ENCODE data around the gene TTYH3.
"Not testable (repeated sequence)": the region's sequence is repeated elsewhere in the genome, so short reads cannot be mapped to it uniquely, and the experiment has no call there.

TTYH3 gene

GRCh38 chr7:2602406-2603043, 29.3 kb upstream of the TTYH3 start:
- DNase-seq (ENCODE audit: low spot score) = no peak

GRCh38 chr7:2603044-2603965, 28.5 kb upstream of the TTYH3 start:
- DNase-seq (ENCODE audit: low spot score) = no peak

DNA sequence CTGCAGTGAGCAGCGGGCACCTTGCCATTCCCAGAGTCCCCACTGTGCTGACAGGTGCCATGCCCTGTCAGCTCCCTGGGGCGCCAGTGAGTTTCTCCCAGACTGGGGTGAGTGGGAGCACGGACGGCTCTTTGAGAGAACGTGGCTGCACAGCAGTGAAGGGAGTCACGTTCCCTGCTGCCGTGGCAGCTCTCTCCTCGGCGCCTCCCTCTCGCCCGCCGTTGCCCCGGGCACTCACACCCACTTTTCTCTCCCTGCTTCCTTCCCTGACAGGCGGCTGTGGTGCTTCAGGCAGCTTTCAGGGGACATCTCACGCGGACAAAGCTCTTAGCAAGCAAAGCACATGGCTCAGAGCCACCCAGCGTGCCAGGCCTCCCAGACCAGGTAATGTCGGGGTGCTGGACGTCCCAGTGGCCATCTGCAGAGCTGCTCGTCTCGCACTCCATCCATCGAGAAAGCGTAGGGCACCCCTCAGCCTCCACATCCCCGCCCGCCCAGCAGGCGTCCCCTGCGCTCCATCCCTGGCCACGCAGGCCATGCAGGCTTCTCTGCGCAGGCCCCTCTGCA, 27.1 kb upstream of the TTYH3 start:
- no peak for DNase-seq (ENCODE audit: low spot score)

GRCh38 chr7:2605608-2606538, 25.9 kb upstream of the TTYH3 start:
- DNase-seq (ENCODE audit: low spot score) = no peak

- no peak for DNase-seq (ENCODE audit: low spot score)
Measured at GRCh38 chr7:2606539-2606936, 25.2 kb upstream of the TTYH3 start.

DNA sequence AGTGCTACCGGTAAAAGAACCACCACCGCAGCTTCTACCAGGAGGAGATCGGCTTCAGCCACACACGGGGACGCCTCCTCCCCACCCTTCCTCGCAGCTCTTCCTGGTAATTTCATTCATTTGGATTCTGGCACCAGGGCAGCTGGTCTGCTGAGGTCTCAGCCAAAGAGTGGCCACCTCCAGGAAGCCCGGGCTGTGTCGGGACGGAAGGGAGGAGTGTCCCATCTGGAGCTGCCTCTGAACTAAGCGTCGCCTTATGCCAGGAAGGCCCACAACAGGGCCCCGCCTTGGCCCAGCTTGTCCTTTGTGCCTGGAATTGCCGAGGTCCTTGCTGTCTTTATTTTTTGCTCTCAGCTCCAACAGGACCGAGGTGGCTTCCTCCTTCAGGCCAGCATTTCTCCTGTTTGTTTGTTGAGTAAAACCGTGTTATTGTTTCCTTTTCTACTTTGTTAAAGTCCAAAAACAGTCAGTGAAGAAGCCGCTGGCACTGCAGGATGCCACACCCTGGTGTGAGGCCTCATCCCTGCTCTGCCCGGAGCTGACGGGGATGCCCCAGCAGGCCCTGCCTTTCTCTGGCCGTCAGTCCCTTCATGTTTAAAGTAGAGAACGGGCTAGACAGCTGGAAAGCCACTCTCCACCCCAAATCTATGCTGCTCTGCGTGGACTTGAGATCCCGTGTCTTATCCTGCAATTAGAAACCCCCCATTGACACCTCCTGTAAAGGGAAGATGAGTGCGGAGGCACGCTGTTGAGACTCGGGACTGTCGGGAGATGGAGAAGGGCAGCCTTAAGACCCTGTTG, 24.5 kb upstream of the TTYH3 start:
- DNase-seq (ENCODE audit: low spot score) = no peak

GRCh38 chr7:2607923-2608904, 23.6 kb upstream of the TTYH3 start:
- DNase-seq (ENCODE audit: low spot score) = no peak

GRCh38 chr7:2608921-2609411, 22.8 kb upstream of the TTYH3 start:
- no peak for DNase-seq (ENCODE audit: low spot score)

- not testable (repeated sequence) for DNase-seq (ENCODE audit: low spot score)
Measured at GRCh38 chr7:2609646-2610045, 22.1 kb upstream of the TTYH3 start.

DNA sequence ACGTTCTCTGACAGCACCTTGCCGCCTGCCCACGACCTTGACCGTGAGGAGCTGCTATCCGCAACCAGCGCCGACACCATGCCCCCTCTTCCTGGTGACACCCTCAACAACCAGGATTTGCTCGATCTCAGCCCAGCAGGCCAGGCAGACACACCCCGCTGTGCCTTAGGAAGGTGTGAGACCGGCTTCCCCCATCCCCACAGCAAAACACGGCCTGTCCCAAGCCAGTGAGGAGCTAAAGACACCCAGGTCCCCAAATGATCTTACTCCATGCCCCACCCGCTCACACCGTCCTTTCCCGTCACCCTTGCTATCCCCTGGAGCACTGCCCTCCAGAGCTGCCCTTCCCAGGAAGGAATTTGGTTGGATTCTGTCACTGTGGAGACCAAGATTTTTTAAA, 21.3 kb upstream of the TTYH3 start:
- DNase-seq (ENCODE audit: low spot score) = peak; percentile 41

DNA sequence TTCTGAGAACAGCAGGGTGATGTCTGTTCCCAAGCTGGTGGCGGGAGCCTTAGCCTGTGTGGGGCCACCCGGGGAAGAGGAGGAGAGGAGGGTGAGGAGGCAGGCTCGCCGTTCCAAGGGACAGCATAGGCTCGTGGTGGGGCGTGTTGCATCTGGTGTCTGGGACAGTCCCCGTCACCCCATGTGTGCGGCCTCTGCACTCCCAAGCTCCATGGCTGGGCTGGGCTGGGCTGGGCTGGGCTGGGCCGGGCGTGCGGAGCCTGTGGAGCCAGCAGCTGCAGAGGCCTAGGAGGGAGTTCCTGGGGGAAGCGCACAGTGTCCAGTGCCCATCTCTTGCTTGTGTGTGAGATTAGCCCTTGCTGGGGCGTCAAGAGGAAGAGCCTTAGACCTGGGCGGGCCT, 20.9 kb upstream of the TTYH3 start:
- DNase-seq (ENCODE audit: low spot score) = peak; percentile 33

- peak; percentile 46 for DNase-seq (ENCODE audit: low spot score)
Measured at GRCh38 chr7:2611401-2611800, 20.4 kb upstream of the TTYH3 start.

DNA sequence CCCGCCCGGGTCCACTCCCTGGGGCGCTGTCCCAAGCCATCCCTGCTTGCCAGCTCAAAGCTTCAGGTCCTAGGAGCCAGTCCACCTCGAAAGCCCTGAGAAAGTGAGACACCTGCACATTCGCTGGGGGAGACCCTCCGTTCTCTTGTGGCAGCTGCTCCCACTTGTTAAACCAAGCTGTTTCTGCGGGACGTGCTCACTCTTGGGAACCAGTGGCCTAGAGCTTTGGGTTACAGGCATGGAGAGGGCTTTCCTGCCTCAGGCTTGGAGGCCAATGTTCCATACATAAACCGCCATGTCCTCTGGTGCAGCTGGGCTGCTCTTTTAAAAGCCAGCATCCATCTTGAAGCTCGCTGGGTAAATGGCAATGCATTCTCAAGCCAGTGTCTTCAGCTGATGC, 19.9 kb upstream of the TTYH3 start:
- DNase-seq (ENCODE audit: low spot score) = no peak

DNA sequence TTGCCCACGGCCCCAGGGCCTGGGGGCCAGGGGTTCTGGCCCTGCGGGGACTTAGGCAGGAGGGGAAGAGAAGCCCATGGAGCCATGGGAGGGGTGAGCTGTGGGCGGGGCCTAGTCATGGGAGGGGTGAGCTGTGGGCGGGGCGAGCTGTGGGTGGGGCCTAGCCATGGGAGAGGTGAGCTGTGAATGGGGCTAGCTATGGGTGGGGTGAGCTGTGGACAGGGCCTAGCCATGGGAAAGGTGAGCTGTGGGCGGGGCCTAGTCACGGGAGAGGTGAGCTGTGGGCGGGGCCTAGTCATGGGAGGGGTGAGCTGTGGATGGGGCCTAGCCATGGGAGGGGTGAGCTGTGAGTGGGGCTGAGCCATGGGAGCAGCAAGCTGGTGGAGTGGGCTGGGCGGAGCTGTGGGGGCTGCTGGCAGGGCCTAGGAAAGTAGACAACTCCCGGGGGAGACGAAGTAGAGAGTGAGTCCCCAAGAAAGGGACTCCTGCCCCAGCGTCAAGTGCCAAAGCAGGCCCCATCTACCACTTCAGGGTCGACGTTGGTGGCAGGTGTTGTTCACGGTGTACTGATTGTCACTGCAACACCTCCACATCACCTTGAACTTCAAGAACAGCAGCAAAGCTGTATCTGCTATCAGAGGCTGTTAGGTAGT, 19.2 kb upstream of the TTYH3 start:
- DNase-seq (ENCODE audit: low spot score) = no peak

GRCh38 chr7:2613098-2613930, 18.5 kb upstream of the TTYH3 start:
- DNase-seq (ENCODE audit: low spot score) = peak; percentile 37

- no peak for DNase-seq (ENCODE audit: low spot score)
Measured at GRCh38 chr7:2613931-2614600, 17.7 kb upstream of the TTYH3 start.

- no peak for DNase-seq (ENCODE audit: low spot score)
Measured at GRCh38 chr7:2614631-2615330, 17.0 kb upstream of the TTYH3 start.
